ENCODE measurements around the gene WNT3A.

The WNT3A gene

DNA sequence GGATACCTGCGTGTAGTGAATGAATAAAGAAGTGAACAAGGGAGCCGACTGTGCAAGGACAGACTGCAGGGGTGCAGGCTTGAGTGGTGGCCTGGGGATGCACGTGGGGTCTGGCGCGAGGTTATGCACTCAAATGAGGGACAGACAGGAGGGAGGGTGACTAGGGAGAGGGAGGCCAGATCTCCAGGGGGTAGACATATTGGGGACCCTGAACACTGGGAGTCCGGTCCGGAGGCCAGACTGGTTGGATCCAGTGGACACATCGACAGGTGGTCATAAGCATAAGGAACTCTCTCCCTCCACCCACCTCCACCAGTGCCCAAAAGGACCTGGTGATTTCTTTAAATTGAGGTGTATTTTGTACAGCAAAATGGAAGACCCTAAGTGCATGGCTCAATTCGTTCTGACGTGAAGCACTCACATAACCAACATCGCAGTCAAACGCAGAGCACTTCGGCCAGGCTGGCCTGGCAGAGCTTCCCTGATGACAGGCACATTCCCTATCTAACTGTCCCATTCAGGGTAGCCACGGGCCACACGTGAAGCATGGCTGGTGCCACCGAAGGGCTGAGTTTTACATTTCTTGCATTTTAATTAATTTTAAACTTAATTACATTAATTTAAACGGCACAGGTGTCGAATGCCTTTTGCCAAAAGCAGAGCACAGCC is 14.0 kb downstream of the WNT3A start:
- H3K27me3 ChIP-seq (ENCODE audit: insufficient read depth, low read length), result no peaks in the 10 kb centered on the region
- no peaks in the 10 kb centered on the region for H3K9me2 ChIP-seq (ENCODE audit: low read depth, low read length)
- no peak overlapping the region for H3K4me2 ChIP-seq (ENCODE audit: low read length)
- TF ChIP-seq, protein P1, sequence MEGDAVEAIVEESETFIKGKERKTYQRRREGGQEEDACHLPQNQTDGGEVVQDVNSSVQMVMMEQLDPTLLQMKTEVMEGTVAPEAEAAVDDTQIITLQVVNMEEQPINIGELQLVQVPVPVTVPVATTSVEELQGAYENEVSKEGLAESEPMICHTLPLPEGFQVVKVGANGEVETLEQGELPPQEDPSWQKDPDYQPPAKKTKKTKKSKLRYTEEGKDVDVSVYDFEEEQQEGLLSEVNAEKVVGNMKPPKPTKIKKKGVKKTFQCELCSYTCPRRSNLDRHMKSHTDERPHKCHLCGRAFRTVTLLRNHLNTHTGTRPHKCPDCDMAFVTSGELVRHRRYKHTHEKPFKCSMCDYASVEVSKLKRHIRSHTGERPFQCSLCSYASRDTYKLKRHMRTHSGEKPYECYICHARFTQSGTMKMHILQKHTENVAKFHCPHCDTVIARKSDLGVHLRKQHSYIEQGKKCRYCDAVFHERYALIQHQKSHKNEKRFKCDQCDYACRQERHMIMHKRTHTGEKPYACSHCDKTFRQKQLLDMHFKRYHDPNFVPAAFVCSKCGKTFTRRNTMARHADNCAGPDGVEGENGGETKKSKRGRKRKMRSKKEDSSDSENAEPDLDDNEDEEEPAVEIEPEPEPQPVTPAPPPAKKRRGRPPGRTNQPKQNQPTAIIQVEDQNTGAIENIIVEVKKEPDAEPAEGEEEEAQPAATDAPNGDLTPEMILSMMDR (IDR thresholded peaks at IDR 0.05; ENCODE audit: low read length), result no peak
- no peak for TF ChIP-seq EZH2 (IDR thresholded peaks at IDR 0.05; ENCODE audit: borderline replicate concordance, low read length)
- H3K9me3 ChIP-seq (ENCODE audit: low read length), result peaks cover 4% of the 10 kb centered on the region; the same call in 1 of the 2 replicates
- H3K79me2 ChIP-seq (ENCODE audit: insufficient read depth, low read length), result no peaks in the 10 kb centered on the region
- no peak overlapping the region for H3K27ac ChIP-seq (ENCODE audit: low read depth, low read length, poor library complexity, severe bottlenecking)
- H3F3A ChIP-seq (ENCODE audit: insufficient read depth, low read length), result no peaks in the 10 kb centered on the region
- H2AFZ ChIP-seq (ENCODE audit: low read length), result no peak overlapping the region
- H3K9ac ChIP-seq (ENCODE audit: low read length), result no peak overlapping the region
- no peak overlapping the region for H3K4me3 ChIP-seq (ENCODE audit: low read depth, low read length, poor library complexity, severe bottlenecking)
- H3K4me1 ChIP-seq (ENCODE audit: insufficient read depth, low read length, severe bottlenecking), result no peaks in the 10 kb centered on the region
- no peaks in the 10 kb centered on the region for H4K20me1 ChIP-seq (ENCODE audit: insufficient read depth, low read length)
- no peaks in the 10 kb centered on the region for H3K36me3 ChIP-seq (ENCODE audit: insufficient read depth, low read length)

DNA sequence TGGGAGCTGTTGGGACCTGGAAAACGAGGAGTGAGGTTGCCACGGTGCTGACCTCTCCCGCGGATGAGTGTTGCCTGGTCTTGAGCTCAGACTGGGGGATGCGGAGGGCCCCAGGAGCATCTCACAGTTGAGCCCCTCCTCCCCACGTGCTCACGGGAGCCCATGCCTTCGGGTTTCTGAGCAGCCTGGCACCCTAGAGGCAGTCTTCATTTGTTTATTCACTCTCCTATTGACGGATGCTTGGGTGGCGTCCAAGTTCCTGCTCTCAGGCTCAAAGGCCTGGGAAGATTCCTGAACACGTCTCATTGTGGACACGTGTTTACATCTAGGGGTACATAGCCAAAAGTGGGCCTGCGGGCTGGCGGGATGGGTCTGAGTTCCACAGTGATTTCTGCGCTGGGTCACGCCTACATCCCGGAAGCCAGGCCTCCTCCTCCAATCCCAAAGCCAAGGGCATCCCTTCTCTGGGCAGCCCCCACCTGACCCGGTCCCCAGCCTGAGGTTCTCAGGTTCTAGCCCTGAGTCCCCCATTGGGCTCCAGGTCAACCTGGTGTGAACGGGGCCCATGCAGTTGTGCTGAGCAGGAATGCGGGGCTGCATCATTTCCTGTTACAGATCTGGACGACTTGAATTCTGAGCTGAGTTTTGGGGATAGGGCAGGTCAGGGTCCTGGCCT is 14.7 kb downstream of the WNT3A start:
- H3K27me3 ChIP-seq (ENCODE audit: insufficient read depth, low read length), result no peaks in the 10 kb centered on the region
- H3K9me3 ChIP-seq (ENCODE audit: low read length), result peaks cover 4% of the 10 kb centered on the region; the same call in 1 of the 2 replicates
- H3K9me2 ChIP-seq (ENCODE audit: low read depth, low read length), result no peaks in the 10 kb centered on the region
- no peaks in the 10 kb centered on the region for H3F3A ChIP-seq (ENCODE audit: insufficient read depth, low read length)
- no peak overlapping the region for H3K9ac ChIP-seq (ENCODE audit: low read length)
- no peaks in the 10 kb centered on the region for H3K36me3 ChIP-seq (ENCODE audit: insufficient read depth, low read length)
- no peak overlapping the region for H2AFZ ChIP-seq (ENCODE audit: low read length)
- H3K4me3 ChIP-seq (ENCODE audit: low read depth, low read length, poor library complexity, severe bottlenecking), result no peak overlapping the region
- H3K79me2 ChIP-seq (ENCODE audit: insufficient read depth, low read length), result no peaks in the 10 kb centered on the region
- no peaks in the 10 kb centered on the region for H4K20me1 ChIP-seq (ENCODE audit: insufficient read depth, low read length)
- no peak overlapping the region for H3K4me2 ChIP-seq (ENCODE audit: low read length)
- H3K4me1 ChIP-seq (ENCODE audit: insufficient read depth, low read length, severe bottlenecking), result no peaks in the 10 kb centered on the region
- no peak for TF ChIP-seq EZH2 (IDR thresholded peaks at IDR 0.05; ENCODE audit: borderline replicate concordance, low read length)
- TF ChIP-seq, protein P1 (IDR thresholded peaks at IDR 0.05; ENCODE audit: low read length), result no peak
- H3K27ac ChIP-seq (ENCODE audit: low read depth, low read length, poor library complexity, severe bottlenecking), result no peak overlapping the region

DNA sequence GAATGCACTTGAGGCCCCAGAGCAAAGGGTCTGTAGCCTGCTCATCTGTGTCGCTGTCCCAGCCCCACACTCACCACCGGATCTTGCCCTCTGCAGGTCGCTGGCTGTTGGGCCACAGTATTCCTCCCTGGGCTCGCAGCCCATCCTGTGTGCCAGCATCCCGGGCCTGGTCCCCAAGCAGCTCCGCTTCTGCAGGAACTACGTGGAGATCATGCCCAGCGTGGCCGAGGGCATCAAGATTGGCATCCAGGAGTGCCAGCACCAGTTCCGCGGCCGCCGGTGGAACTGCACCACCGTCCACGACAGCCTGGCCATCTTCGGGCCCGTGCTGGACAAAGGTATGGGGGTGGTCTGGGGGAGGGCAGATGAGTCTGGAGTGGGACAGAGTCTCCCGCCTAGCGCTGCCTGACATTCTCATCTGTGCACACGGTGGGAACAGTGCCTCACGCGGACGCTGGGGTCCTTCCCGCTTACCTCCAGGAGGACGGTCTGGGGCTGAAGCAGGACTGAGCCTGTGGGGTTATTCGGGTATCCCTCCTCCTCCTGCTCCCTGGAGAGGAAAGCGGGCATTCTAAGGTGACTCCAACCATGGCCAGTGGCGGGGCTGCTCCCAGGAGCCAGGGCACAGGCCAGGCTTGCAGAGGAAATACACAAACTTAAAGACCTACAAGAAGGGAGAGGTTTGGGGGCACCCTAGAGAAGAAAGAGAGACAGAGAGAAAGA is 15.9 kb downstream of the WNT3A start:
- Histone ChIP-seq H3K79me2 (ENCODE audit: insufficient read depth, low read length) (no peaks in the 10 kb centered on the region), H3K4me1 (ENCODE audit: insufficient read depth, low read length, severe bottlenecking) (no peaks in the 10 kb centered on the region), H4K20me1 (ENCODE audit: insufficient read depth, low read length) (no peaks in the 10 kb centered on the region), H3K36me3 (ENCODE audit: insufficient read depth, low read length) (no peaks in the 10 kb centered on the region), H2AFZ (ENCODE audit: low read length) (no peak overlapping the region), H3K4me3 (ENCODE audit: low read depth, low read length, poor library complexity, severe bottlenecking) (no peak overlapping the region), H3F3A (ENCODE audit: insufficient read depth, low read length) (no peaks in the 10 kb centered on the region), H3K27me3 (ENCODE audit: insufficient read depth, low read length) (no peaks in the 10 kb centered on the region), H3K9me3 (ENCODE audit: low read length) (peaks cover 4% of the 10 kb centered on the region; the same call in 1 of the 2 replicates), H3K4me2 (ENCODE audit: low read length) (no peak overlapping the region), H3K9ac (ENCODE audit: low read length) (no peak overlapping the region), H3K27ac (ENCODE audit: low read depth, low read length, poor library complexity, severe bottlenecking) (no peak overlapping the region), H3K9me2 (ENCODE audit: low read depth, low read length) (no peaks in the 10 kb centered on the region)
- TF ChIP-seq, protein P1 (IDR thresholded peaks at IDR 0.05; ENCODE audit: low read length), result no peak
- no peak for TF ChIP-seq EZH2 (IDR thresholded peaks at IDR 0.05; ENCODE audit: borderline replicate concordance, low read length)

Data from OCI-LY1 (cell line).